H1 (cell line): ENCODE results near the gene PCED1B. TPM values are rescaled to one million over a fixed set of nuclear protein-coding genes. Genes with fewer than 3 reads are reported as not detected.

ENCODE experiments used
- CEBPB ChIP-seq: IDR thresholded peaks from 2 replicates; pipeline ENCODE4 v1.6.1; 2012; ENCODE audit warnings: low read depth, low read length
- CHD7 ChIP-seq: fragments of 300-600 bp; sonication (generic); IDR thresholded peaks from 2 replicates; pipeline ENCODE4 v1.7.1; 2012; ENCODE audit warnings: low read length, moderate library complexity, mild to moderate bottlenecking, inconsistent platforms; ENCODE audit not compliant: insufficient replicate concordance
- CTCF ChIP-seq, 3 experiments: IDR thresholded peaks; 1 replicate in 2 of 3; 2 replicates in 1 of 3; pipeline versions ENCODE4 v1.5.1 to v1.6.1; 2011; ENCODE audit warnings: low read length in 3 of 3, mild to moderate bottlenecking in 3 of 3, inconsistent platforms in 2 of 3, low read depth in 1 of 3, moderate library complexity in 1 of 3; ENCODE audit not compliant: insufficient read depth in 1 of 3; ENCODE audit errors: control extremely low read depth in 1 of 3
- E2F6 ChIP-seq: IDR thresholded peaks from 2 replicates; pipeline ENCODE4 v1.6.1; 2012; ENCODE audit warnings: inconsistent platforms
- JUN ChIP-seq: IDR thresholded peaks from 2 replicates; pipeline ENCODE4 v1.6.1; 2011; ENCODE audit warnings: low read depth, mild to moderate bottlenecking, improper control_type of control experiment, low read length
- NANOG ChIP-seq: IDR thresholded peaks from 2 replicates; pipeline ENCODE4 v1.6.1; 2011; ENCODE audit warnings: low read length, low read depth, mild to moderate bottlenecking, inconsistent platforms; ENCODE audit not compliant: insufficient read depth, poor library complexity, severe bottlenecking
- SP1 ChIP-seq: IDR thresholded peaks from 2 replicates; pipeline ENCODE4 v1.6.1; 2011; ENCODE audit warnings: low read depth, low read length
- TAF7 ChIP-seq: optimal IDR thresholded peaks from 2 replicates; pipeline ENCODE3; 2011; ENCODE audit warnings: low read depth, mild to moderate bottlenecking, inconsistent platforms, low read length, moderate library complexity, borderline replicate concordance
- TEAD4 ChIP-seq: IDR thresholded peaks from 2 replicates; pipeline ENCODE4 v1.6.1; 2012; ENCODE audit warnings: low read depth, low read length, inconsistent platforms, mixed read lengths
- polyA plus RNA-seq, 7 experiments: library from polyadenylated mRNA; depleted of rRNA in 3 of 7; stranded (reverse) in 5 of 7; unstranded in 2 of 7; fragments of >200 nt in 5 of 7; fragments of 200-250 nt in 2 of 7; gene quantifications; 1 replicate in 5 of 7; 2 replicates in 1 of 7; 4 replicates in 1 of 7; pipeline versions ENCODE4 v1.2.1 to v1.2.3, GENCODE V29; 2011 to 2013; ENCODE audit warnings: missing spikeins in 2 of 7, mixed read lengths in 2 of 7
- total RNA-seq: library from RNA; stranded (reverse); fragmentation: NEBNext Ultra II Directional; extraction: Animal tissue kit (Norgen Biotek cat#: 25700); gene quantifications from 2 replicates; pipeline ENCODE4 v1.2.1, GENCODE V29; 2021

PCED1B gene
- total and polyA plus RNA-seq, 2 of the 8 experiments (the other 6 are each of a cell fraction or from before 2014, with no cell fraction given): 4.7 to 5.4 TPM

GRCh38 chr12:47164116-47164515 lies 84.7 kb downstream of the PCED1B start (continued):
- TF ChIP-seq CTCF (IDR thresholded peaks at IDR 0.05; ENCODE audit: control extremely low read depth in 1 of 3, insufficient read depth in 1 of 3, low read depth in 1 of 3, low read length in 3 of 3) (no peak), SP1 (no peak), TEAD4 (no peak), CEBPB (no peak), JUN (no peak), NANOG (no peak), E2F6 (no peak), CHD7 (no peak), TAF7 (no peak)
- TF ChIP-seq, all 59 proteins: peak for 0
